ENCODE results near the gene SLC35G3. TPM values are rescaled to one million over a fixed set of nuclear protein-coding genes. Genes with fewer than 3 reads are reported as not detected.

The SLC35G3 gene
- total and polyA plus RNA-seq, 2 of the 13 experiments (the other 11 are each of a cell fraction or from before 2014, with no cell fraction given), result not detected

- no peak for TF ChIP-seq PHF8 (CRISPR knock-in tag; IDR thresholded peaks at IDR 0.05)
These were observed 45.6 kb upstream of the SLC35G3 start (continued) for GRCh38 chr17:35239823-35240222.

GRCh38 chr17:35238821-35239220 lies 44.6 kb upstream of the SLC35G3 start:
- H3K79me2 ChIP-seq (ENCODE audit: insufficient read depth, low read length), result no peaks in the 10 kb centered on the region
- H3K9me3 ChIP-seq (ENCODE audit: low read length), result no peaks in the 10 kb centered on the region
- no peak overlapping the region for H3K4me2 ChIP-seq (ENCODE audit: low read depth, low read length)
- in situ Hi-C loops (cut with HindIII; ENCODE audit: extremely low pct_ligation_motif_present, low pct_unique_long_range_greater_than_20kb) (no loop called here), intact Hi-C loops (cut with micrococcal nuclease; ENCODE audit: unreplicated experiment) (no loop called here)
- no TSS peak for BruUV-seq (replicated peaks)
- no peak overlapping the region for H2AFZ ChIP-seq (ENCODE audit: low read length)
- ChIA-PET POLR2A (no interaction called here), CTCF (ENCODE audit: low intra/inter-chr PET ratio, low total read pairs) (no interaction called here)
- no peak overlapping the region for H3K27ac ChIP-seq (ENCODE audit: extremely low read length, insufficient read depth, low read length)
- no peak overlapping the region for H3K4me3 ChIP-seq (replicated peaks in 1 of 3; ENCODE audit: insufficient read depth in 1 of 3, low read depth in 2 of 3, low read length in 3 of 3)
- WGBS (ENCODE audit: low lambda C conversion rate), result 2% methylated on average over 2 of the region's 2 CpGs
- DNase-seq (ENCODE audit: low spot score) (no peak), FAIRE-seq (no peak), ATAC-seq (no peak)
- peaks cover 0 to 12% of the 10 kb centered on the region in 2 experiments; a peak in 2 of 5 replicates for H3K27me3 ChIP-seq (ENCODE audit: control insufficient read depth in 1 of 2, insufficient read depth in 2 of 2, low read length in 2 of 2)
- TF ChIP-seq AHR (CRISPR knock-in tag; IDR thresholded peaks at IDR 0.05) (no peak), ZNF703 (CRISPR knock-in tag; IDR thresholded peaks at IDR 0.05; ENCODE audit: borderline replicate concordance) (no peak), TEAD2 (CRISPR knock-in tag; IDR thresholded peaks at IDR 0.05) (no peak), FOXA3 (CRISPR knock-in tag; IDR thresholded peaks at IDR 0.05) (no peak), RERE (CRISPR knock-in tag; IDR thresholded peaks at IDR 0.05; ENCODE audit: low read depth) (no peak), FOXO4 (CRISPR knock-in tag; conservative IDR thresholded peaks at IDR 0.05) (no peak), THAP7 (CRISPR knock-in tag; IDR thresholded peaks at IDR 0.05) (no peak)
- no peaks in the 10 kb centered on the region for H4K20me1 ChIP-seq (ENCODE audit: insufficient read depth, low read length)
- H3K9ac ChIP-seq (ENCODE audit: insufficient read depth, low read depth, low read length), result no peak overlapping the region
- no peaks in the 10 kb centered on the region for H3K36me3 ChIP-seq (replicated peaks in 1 of 2; ENCODE audit: control insufficient read depth in 1 of 2, insufficient read depth in 2 of 2, low read length in 2 of 2)
- H3K4me1 ChIP-seq (ENCODE audit: insufficient read depth, low read length), result peaks cover 7% of the 10 kb centered on the region
